SK-N-SH treated with all-trans-retinoic acid at 6 μM for 48 hours (cell line): ENCODE data around the gene MAPK10.

Experiments
- ATAC-seq: fragments of 200-7000 bp; cut with Tn5 transposase; 3 replicates; pipeline ENCODE4 v1.9.1; 2020; ENCODE audit warnings: mild to moderate bottlenecking, moderate library complexity
- ARNTL ChIP-seq: fragments of 450-650 bp; formaldehyde crosslinking; IDR thresholded peaks from 2 replicates; pipeline ENCODE4 v1.5.0; 2020; ENCODE audit warnings: low read depth, mild to moderate bottlenecking, moderate library complexity, borderline replicate concordance
- BACH2 ChIP-seq: fragments of 250-450 bp; sonication (Bioruptor Pico); IDR thresholded peaks from 2 replicates; pipeline ENCODE4 v1.9.0; 2021; ENCODE audit warnings: mild to moderate bottlenecking, borderline replicate concordance
- CSDC2 ChIP-seq: fragments of 250-450 bp; sonication (Bioruptor Pico); IDR thresholded peaks from 2 replicates; pipeline ENCODE4 v1.5.0; 2020; ENCODE audit warnings: mild to moderate bottlenecking, moderate library complexity
- ESRRG ChIP-seq: fragments of 250-450 bp; sonication (Bioruptor Pico); IDR thresholded peaks from 2 replicates; pipeline ENCODE4 v1.6.1; 2021; ENCODE audit warnings: mild to moderate bottlenecking
- GLIS3 ChIP-seq: fragments of 250-450 bp; sonication (Bioruptor Pico); IDR thresholded peaks from 2 replicates; pipeline ENCODE4 v1.5.0; 2020; ENCODE audit warnings: mild to moderate bottlenecking, moderate library complexity
- ISL1 ChIP-seq: fragments of 250-450 bp; sonication (Bioruptor Pico); IDR thresholded peaks from 2 replicates; pipeline ENCODE4 v2.1.2; 2022; ENCODE audit warnings: mild to moderate bottlenecking, moderate library complexity
- PATZ1 ChIP-seq: fragments of 250-450 bp; sonication (Bioruptor Pico); IDR thresholded peaks from 2 replicates; pipeline ENCODE4 v1.8.0; 2020; ENCODE audit warnings: mild to moderate bottlenecking, moderate library complexity, borderline replicate concordance
- PPARA ChIP-seq: fragments of 250-450 bp; sonication (Bioruptor Pico); IDR thresholded peaks from 2 replicates; pipeline ENCODE4 v1.5.0; 2020; ENCODE audit warnings: mild to moderate bottlenecking, borderline replicate concordance
- RARB ChIP-seq: fragments of 250-450 bp; sonication (Bioruptor Pico); IDR thresholded peaks from 2 replicates; pipeline ENCODE4 v1.8.0; 2021; ENCODE audit warnings: mild to moderate bottlenecking, moderate library complexity
- TCF4 ChIP-seq: fragments of 250-450 bp; sonication (Bioruptor Pico); IDR thresholded peaks from 2 replicates; pipeline ENCODE4 v1.8.0; 2021; ENCODE audit warnings: mild to moderate bottlenecking, moderate library complexity, borderline replicate concordance
- TOX ChIP-seq: fragments of 250-450 bp; sonication (Bioruptor Pico); IDR thresholded peaks from 2 replicates; pipeline ENCODE4 v1.8.0; 2021; ENCODE audit warnings: mild to moderate bottlenecking, moderate library complexity, borderline replicate concordance
- ZC3H10 ChIP-seq: fragments of 250-450 bp; sonication (Bioruptor Pico); IDR thresholded peaks from 2 replicates; pipeline ENCODE4 v1.5.1; 2021; ENCODE audit warnings: mild to moderate bottlenecking, moderate library complexity
- ZFP3 ChIP-seq: fragments of 250-450 bp; sonication (Bioruptor Pico); IDR thresholded peaks from 2 replicates; pipeline ENCODE4 v1.5.0; 2020; ENCODE audit warnings: mild to moderate bottlenecking, moderate library complexity
- ZNF565 ChIP-seq: fragments of 450-650 bp; formaldehyde crosslinking; conservative IDR thresholded peaks from 2 replicates; pipeline ENCODE4 v1.5.0; 2020; ENCODE audit warnings: low read depth, mild to moderate bottlenecking, moderate library complexity
- ZNF70 ChIP-seq: fragments of 450-650 bp; formaldehyde crosslinking; IDR thresholded peaks from 2 replicates; pipeline ENCODE4 v1.5.0; 2020; ENCODE audit warnings: mild to moderate bottlenecking, moderate library complexity
- TF ChIP-seq, protein P1 (sequence below): fragments of 250-450 bp; sonication (Bioruptor Pico); IDR thresholded peaks from 2 replicates; pipeline ENCODE4 v1.5.0; 2020; ENCODE audit warnings: mild to moderate bottlenecking, moderate library complexity
- TF ChIP-seq, protein P2 (sequence below): fragments of 250-450 bp; sonication (Bioruptor Pico); IDR thresholded peaks from 2 replicates; pipeline ENCODE4 v1.5.1; 2021; ENCODE audit warnings: mild to moderate bottlenecking, moderate library complexity
- TF ChIP-seq, protein P3 (sequence below): fragments of 250-450 bp; sonication (Bioruptor Pico); IDR thresholded peaks from 2 replicates; pipeline ENCODE4 v1.8.0; 2021; ENCODE audit warnings: low read depth, mild to moderate bottlenecking, moderate library complexity, borderline replicate concordance
- TF ChIP-seq, protein P4 (sequence below): fragments of 250-450 bp; sonication (Bioruptor Pico); IDR thresholded peaks from 2 replicates; pipeline ENCODE4 v1.5.1; 2020; ENCODE audit warnings: low read depth, mild to moderate bottlenecking, moderate library complexity

Gene MAPK10

DNA sequence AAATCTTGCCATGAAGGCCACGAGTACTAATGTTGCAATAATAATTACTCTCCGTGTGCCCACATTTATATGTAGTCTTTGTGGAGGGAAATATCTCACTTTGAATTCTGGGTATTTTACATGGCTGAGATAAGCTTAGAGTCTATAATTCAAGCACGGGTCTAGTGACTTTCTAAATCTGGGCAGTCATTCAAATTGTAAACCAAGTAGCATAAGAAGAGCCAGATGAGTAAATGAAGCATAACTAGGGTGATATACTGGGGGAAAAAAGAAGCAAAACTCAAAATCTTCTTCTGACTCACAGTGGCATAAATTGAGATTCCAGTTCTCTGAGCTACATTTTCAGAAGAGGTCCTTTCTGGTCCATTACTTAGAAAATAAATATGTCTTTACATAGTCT, 53.0 kb downstream of the MAPK10 start:
- TF ChIP-seq RARB (CRISPR knock-in tag) (no peak), ZFP3 (CRISPR knock-in tag) (no peak), BACH2 (no peak), ZNF70 (CRISPR knock-in tag) (no peak), ISL1 (CRISPR knock-in tag) (no peak), CSDC2 (CRISPR knock-in tag) (no peak), ZNF565 (CRISPR knock-in tag) (no peak), TOX (CRISPR knock-in tag) (no peak), TCF4 (no peak), PATZ1 (no peak), ZC3H10 (no peak), ARNTL (CRISPR knock-in tag) (no peak), ESRRG (CRISPR knock-in tag) (no peak), PPARA (CRISPR knock-in tag) (no peak)
- TF ChIP-seq, protein P1, sequence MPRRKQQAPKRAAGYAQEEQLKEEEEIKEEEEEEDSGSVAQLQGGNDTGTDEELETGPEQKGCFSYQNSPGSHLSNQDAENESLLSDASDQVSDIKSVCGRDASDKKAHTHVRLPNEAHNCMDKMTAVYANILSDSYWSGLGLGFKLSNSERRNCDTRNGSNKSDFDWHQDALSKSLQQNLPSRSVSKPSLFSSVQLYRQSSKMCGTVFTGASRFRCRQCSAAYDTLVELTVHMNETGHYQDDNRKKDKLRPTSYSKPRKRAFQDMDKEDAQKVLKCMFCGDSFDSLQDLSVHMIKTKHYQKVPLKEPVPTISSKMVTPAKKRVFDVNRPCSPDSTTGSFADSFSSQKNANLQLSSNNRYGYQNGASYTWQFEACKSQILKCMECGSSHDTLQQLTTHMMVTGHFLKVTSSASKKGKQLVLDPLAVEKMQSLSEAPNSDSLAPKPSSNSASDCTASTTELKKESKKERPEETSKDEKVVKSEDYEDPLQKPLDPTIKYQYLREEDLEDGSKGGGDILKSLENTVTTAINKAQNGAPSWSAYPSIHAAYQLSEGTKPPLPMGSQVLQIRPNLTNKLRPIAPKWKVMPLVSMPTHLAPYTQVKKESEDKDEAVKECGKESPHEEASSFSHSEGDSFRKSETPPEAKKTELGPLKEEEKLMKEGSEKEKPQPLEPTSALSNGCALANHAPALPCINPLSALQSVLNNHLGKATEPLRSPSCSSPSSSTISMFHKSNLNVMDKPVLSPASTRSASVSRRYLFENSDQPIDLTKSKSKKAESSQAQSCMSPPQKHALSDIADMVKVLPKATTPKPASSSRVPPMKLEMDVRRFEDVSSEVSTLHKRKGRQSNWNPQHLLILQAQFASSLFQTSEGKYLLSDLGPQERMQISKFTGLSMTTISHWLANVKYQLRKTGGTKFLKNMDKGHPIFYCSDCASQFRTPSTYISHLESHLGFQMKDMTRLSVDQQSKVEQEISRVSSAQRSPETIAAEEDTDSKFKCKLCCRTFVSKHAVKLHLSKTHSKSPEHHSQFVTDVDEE (CRISPR knock-in tag): no peak
- TF ChIP-seq, protein P2, sequence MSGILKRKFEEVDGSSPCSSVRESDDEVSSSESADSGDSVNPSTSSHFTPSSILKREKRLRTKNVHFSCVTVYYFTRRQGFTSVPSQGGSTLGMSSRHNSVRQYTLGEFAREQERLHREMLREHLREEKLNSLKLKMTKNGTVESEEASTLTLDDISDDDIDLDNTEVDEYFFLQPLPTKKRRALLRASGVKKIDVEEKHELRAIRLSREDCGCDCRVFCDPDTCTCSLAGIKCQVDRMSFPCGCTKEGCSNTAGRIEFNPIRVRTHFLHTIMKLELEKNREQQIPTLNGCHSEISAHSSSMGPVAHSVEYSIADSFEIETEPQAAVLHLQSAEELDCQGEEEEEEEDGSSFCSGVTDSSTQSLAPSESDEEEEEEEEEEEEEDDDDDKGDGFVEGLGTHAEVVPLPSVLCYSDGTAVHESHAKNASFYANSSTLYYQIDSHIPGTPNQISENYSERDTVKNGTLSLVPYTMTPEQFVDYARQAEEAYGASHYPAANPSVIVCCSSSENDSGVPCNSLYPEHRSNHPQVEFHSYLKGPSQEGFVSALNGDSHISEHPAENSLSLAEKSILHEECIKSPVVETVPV (CRISPR knock-in tag): no peak
- TF ChIP-seq, protein P3, sequence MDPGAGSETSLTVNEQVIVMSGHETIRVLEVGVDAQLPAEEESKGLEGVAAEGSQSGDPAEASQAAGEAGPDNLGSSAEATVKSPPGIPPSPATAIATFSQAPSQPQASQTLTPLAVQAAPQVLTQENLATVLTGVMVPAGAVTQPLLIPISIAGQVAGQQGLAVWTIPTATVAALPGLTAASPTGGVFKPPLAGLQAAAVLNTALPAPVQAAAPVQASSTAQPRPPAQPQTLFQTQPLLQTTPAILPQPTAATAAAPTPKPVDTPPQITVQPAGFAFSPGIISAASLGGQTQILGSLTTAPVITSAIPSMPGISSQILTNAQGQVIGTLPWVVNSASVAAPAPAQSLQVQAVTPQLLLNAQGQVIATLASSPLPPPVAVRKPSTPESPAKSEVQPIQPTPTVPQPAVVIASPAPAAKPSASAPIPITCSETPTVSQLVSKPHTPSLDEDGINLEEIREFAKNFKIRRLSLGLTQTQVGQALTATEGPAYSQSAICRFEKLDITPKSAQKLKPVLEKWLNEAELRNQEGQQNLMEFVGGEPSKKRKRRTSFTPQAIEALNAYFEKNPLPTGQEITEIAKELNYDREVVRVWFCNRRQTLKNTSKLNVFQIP (CRISPR knock-in tag): no peak
- TF ChIP-seq, protein P4, sequence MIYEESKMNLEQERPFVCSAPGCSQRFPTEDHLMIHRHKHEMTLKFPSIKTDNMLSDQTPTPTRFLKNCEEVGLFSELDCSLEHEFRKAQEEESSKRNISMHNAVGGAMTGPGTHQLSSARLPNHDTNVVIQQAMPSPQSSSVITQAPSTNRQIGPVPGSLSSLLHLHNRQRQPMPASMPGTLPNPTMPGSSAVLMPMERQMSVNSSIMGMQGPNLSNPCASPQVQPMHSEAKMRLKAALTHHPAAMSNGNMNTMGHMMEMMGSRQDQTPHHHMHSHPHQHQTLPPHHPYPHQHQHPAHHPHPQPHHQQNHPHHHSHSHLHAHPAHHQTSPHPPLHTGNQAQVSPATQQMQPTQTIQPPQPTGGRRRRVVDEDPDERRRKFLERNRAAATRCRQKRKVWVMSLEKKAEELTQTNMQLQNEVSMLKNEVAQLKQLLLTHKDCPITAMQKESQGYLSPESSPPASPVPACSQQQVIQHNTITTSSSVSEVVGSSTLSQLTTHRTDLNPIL (CRISPR knock-in tag): no peak
- peak; percentile 92 for ATAC-seq

GRCh38 chr4:86302830-86303229, 57.0 kb downstream of the MAPK10 start:
- TF ChIP-seq GLIS3 (CRISPR knock-in tag) (no peak), ZC3H10 (no peak), ISL1 (CRISPR knock-in tag) (no peak)
- TF ChIP-seq, protein P3 (CRISPR knock-in tag): no peak
- TF ChIP-seq, protein P2 (CRISPR knock-in tag): no peak
- TF ChIP-seq, protein P4 (CRISPR knock-in tag): no peak
- ATAC-seq: no peak
